GM12878 (cell line): Measurements from ENCODE around the gene PCNX1. TPM values are rescaled to one million over a fixed set of nuclear protein-coding genes. Genes with fewer than 3 reads are reported as not detected.
"Not testable (repeated sequence)": the region's sequence is repeated elsewhere in the genome, so short reads cannot be mapped to it uniquely, and the experiment has no call there.

Source experiments
- ATAC-seq: fragments of 200-7000 bp; cut with Tn5 transposase; 3 replicates; pipeline ENCODE4 v1.9.1; 2020; ENCODE audit warnings: mild to moderate bottlenecking, moderate library complexity
- BruUV-seq: library from RNA; stranded (reverse); fragments of 400-500 nt; replicated peaks from 2 replicates; lab custom pipeline; 2021; lab: Mats Ljungman, UMichigan
- CTCF ChIA-PET: fragments of 300-600 bp; sonication (Branson Sonifier 250); formaldehyde crosslinking; extraction: SDS; loops from one replicate; lab custom pipeline; 2021; ENCODE audit warnings: inconsistent platforms; lab: Yijun Ruan, JAX
- POLR2A ChIA-PET: fragments of 350-600 bp; formaldehyde crosslinking; extraction: SDS; loops from one replicate; lab custom pipeline; 2021; ENCODE audit warnings: inconsistent platforms; lab: Charles Lee
- RAD21 ChIA-PET: fragments of 300-600 bp; sonication (Branson Sonifier 250); formaldehyde crosslinking; loops from one replicate; lab custom pipeline; 2023; ENCODE audit warnings: antibody characterized with exemption; ENCODE audit not compliant: unreplicated experiment; lab: Charles Lee
- SMC1A ChIA-PET: fragments of 300-600 bp; sonication (Branson Sonifier 250); formaldehyde crosslinking; loops from one replicate; lab custom pipeline; 2023; ENCODE audit not compliant: unreplicated experiment, uncharacterized antibody; lab: Charles Lee
- DNase-seq: peaks from one replicate; pipeline ENCODE4 v3.0.0-alpha.2; 2011; ENCODE audit warnings: low read depth, low spot score
- FAIRE-seq: peaks from 3 replicates; lab custom pipeline; 2011; peaks lifted over from hg19 to GRCh38; lab: Jason Lieb, UNC
- H2AFZ ChIP-seq: 2 replicates; pipeline ENCODE4 v1.6.0; 2011; ENCODE audit warnings: low read depth, low read length, control low read depth; ENCODE audit not compliant: control insufficient read depth
- H3K27ac ChIP-seq: 2 replicates; pipeline ENCODE4 v1.5.1; 2011; ENCODE audit warnings: control low read depth; ENCODE audit not compliant: control insufficient read depth, insufficient read depth
- H3K27me3 ChIP-seq, 2 experiments: replicated peaks in 1 of 2; 2 replicates each; pipeline versions ENCODE4 v1.6.0 to v1.6.1; 2011; ENCODE audit warnings: low read length in 1 of 2; ENCODE audit not compliant: control insufficient read depth in 2 of 2, insufficient read depth in 2 of 2
- H3K36me3 ChIP-seq, 2 experiments: 2 replicates each; pipeline ENCODE4 v1.5.1; 2011; ENCODE audit warnings: low read length in 1 of 2; ENCODE audit not compliant: control insufficient read depth in 2 of 2, insufficient read depth in 2 of 2
- H3K4me1 ChIP-seq: 2 replicates; pipeline ENCODE4 v1.6.1; 2011; ENCODE audit warnings: mild to moderate bottlenecking, low read length, moderate library complexity, mixed read lengths; ENCODE audit not compliant: control insufficient read depth, insufficient read depth
- H3K4me2 ChIP-seq: 2 replicates; pipeline ENCODE4 v1.6.0; 2011; ENCODE audit warnings: control low read depth; ENCODE audit not compliant: control insufficient read depth, insufficient read depth
- H3K4me3 ChIP-seq: fragments of 200-600 bp; sonication (generic); 2 replicates; pipeline ENCODE4 v1.5.1; 2016
- H3K79me2 ChIP-seq: 2 replicates; pipeline ENCODE4 v1.6.0; 2011; ENCODE audit warnings: low read length; ENCODE audit not compliant: control insufficient read depth, insufficient read depth
- H3K9ac ChIP-seq: 2 replicates; pipeline ENCODE4 v1.8.0; 2011; ENCODE audit warnings: low read length, control low read depth, mixed read lengths; ENCODE audit not compliant: control insufficient read depth, insufficient read depth
- H3K9me3 ChIP-seq: replicated peaks from 3 replicates; pipeline ENCODE4 v1.5.1; 2011; ENCODE audit warnings: mild to moderate bottlenecking, low read length; ENCODE audit not compliant: control insufficient read depth, insufficient read depth
- H4K20me1 ChIP-seq: 2 replicates; pipeline ENCODE4 v1.6.0; 2011; ENCODE audit not compliant: control insufficient read depth, insufficient read depth
- BMI1 ChIP-seq: fragments of 450-650 bp; IDR thresholded peaks from 2 replicates; pipeline ENCODE4 v1.6.1; 2016; ENCODE audit warnings: mild to moderate bottlenecking, moderate library complexity, borderline replicate concordance
- CBX5 ChIP-seq: sonication (generic); IDR thresholded peaks from 2 replicates; pipeline ENCODE4 v1.6.1; 2016; ENCODE audit warnings: low read depth, moderate library complexity, mild to moderate bottlenecking, inconsistent platforms
- HDGF ChIP-seq: fragments of 450-650 bp; IDR thresholded peaks from 2 replicates; pipeline ENCODE4 v1.6.1; 2016; ENCODE audit warnings: antibody characterized with exemption
- IKZF1 ChIP-seq: fragments of 450-650 bp; conservative IDR thresholded peaks from 2 replicates; pipeline ENCODE4 v1.6.1; 2017; ENCODE audit warnings: antibody characterized with exemption, mild to moderate bottlenecking
- KDM1A ChIP-seq: fragments of 200-600 bp; sonication (generic); IDR thresholded peaks from 2 replicates; pipeline ENCODE4 v1.6.1; 2016; ENCODE audit warnings: borderline replicate concordance
- POU2F2 ChIP-seq: IDR thresholded peaks from 3 replicates; pipeline ENCODE4 v1.6.1; 2011; ENCODE audit warnings: low read depth, mild to moderate bottlenecking, low read length, borderline replicate concordance
- SUZ12 ChIP-seq: fragments of 200-600 bp; sonication (generic); IDR thresholded peaks from one replicate; pipeline ENCODE4 v1.6.1; 2018; ENCODE audit warnings: antibody characterized with exemption, mild to moderate bottlenecking; ENCODE audit not compliant: unreplicated experiment
- WGBS: methylation state at CpG from one replicate; pipeline ENCODE4 v1.1.6; 2016; ENCODE audit warnings: low lambda C conversion rate; ENCODE audit not compliant: insufficient replicate concordance, insufficient coverage; ENCODE audit errors: missing lambda C conversion rate; 5-methylcytosine and 5-hydroxymethylcytosine counted together
- in situ Hi-C: fragments of 300-500 bp; cut with MboI; formaldehyde crosslinking; loops from 9 replicates; pipeline ENCODE4 v1.14.3; 2018; ENCODE audit warnings: mixed read lengths
- intact Hi-C: fragments of 100-400 bp; cut with micrococcal nuclease; formaldehyde crosslinking; loops from one replicate; pipeline ENCODE4 v1.14.2; 2022; ENCODE audit not compliant: unreplicated experiment
- polyA plus RNA-seq, 11 experiments: library from polyadenylated mRNA; depleted of rRNA in 4 of 11; unstranded in 6 of 11; stranded (reverse) in 5 of 11; fragments of >200 nt; fragmentation: Nextera tagmentation in 4 of 11; fragmentation: Illumina TruSeq in 1 of 11; extraction: Ambion mirVana in 4 of 11; extraction: Trizol in 1 of 11; gene quantifications; 1 replicate in 1 of 11; 2 replicates in 10 of 11; pipeline versions ENCODE4 v1.2.1 to v1.2.3, GENCODE V29; 2011 to 2016; ENCODE audit warnings: inconsistent platforms in 2 of 11, missing spikeins in 2 of 11, low read depth in 1 of 11
- total RNA-seq, 4 experiments: library from RNA; depleted of rRNA in 3 of 4; stranded (reverse); fragments of >200 nt in 3 of 4; fragmentation: Illumina TruSeq in 1 of 4; extraction: Trizol in 1 of 4; gene quantifications; 2 replicates each; pipeline versions ENCODE4 v1.2.1 to v1.2.3, GENCODE V29; 2013 to 2021
- TF ChIP-seq, protein P1 (sequence below): fragments of 450-650 bp; IDR thresholded peaks from 2 replicates; pipeline ENCODE4 v1.6.1; 2014; ENCODE audit warnings: mild to moderate bottlenecking
- TF ChIP-seq, protein P2 (sequence below): fragments of 450-650 bp; formaldehyde crosslinking; IDR thresholded peaks from 2 replicates; pipeline ENCODE4 v1.5.0; 2022; ENCODE audit warnings: mild to moderate bottlenecking, missing genetic modification characterization

Gene PCNX1
- total and polyA plus RNA-seq, 10 of the 15 experiments (the other 5 are each of a cell fraction or from before 2014, with no cell fraction given) = 4.6 to 53.9 (median 20.5) TPM

DNA sequence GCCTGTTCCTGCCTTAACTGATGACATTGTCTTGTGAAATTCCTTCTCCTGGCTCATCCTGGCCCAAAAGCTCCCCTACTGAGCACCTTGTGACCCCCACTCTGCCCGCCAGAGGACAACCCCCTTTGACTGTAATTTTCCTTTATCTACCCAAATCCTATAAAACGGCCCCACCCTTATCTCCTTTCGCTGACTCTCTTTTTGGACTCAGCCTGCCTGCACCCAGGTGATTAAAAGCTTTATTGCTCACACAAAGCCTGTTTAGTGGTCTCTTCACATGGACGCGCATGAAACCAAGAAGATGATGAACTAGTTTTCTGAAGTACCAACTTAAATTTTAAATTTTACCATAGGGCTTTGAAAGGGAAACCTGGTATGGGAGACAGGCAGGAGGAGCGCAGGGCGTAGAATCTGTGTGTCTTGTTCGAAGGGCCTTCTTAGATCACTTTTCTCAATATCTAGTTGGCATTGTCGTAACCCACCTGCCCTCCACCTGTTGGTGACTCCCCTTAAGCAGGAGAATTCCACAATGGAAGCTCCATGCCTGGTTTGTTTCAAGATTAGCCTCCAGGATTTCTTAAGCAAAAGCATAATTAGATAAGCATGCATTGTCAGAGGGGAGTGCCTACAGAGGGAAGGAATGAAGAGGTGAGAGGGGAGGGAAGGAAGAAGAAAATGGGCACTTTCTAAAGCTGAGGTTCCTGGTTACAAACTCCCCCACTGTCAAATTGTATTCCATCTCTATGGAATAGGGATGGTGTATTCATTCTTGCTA lies 222.6 kb downstream of the PCNX1 start:
- H3K9ac ChIP-seq, H4K20me1 ChIP-seq, H2AFZ ChIP-seq, DNase-seq, BruUV-seq, H3K4me1 ChIP-seq, H3K27ac ChIP-seq, POLR2A ChIA-PET, H3K27me3 ChIP-seq, H3K9me3 ChIP-seq, H3K36me3 ChIP-seq, FAIRE-seq, intact Hi-C loops, ATAC-seq, H3K4me3 ChIP-seq, H3K79me2 ChIP-seq, H3K4me2 ChIP-seq: not testable (repeated sequence)
- ChIA-PET SMC1A (interaction anchor here (0.9 kb wide), 1 partner anchor 10 kb away, joined by 3 read pairs; no protein-coding TSS in a partner anchor), RAD21 (interaction anchor here (1.0 kb wide), 1 partner anchor 623 kb away, joined by 3 read pairs; no protein-coding TSS in a partner anchor), CTCF (interaction anchor here (0.7 to 1.4 kb wide), 2 partner anchors 623 to 1497 kb away, joined by 3 read pairs; no protein-coding TSS in a partner anchor)
- in situ Hi-C loops = loop anchor here (5.0 to 10.0 kb wide), 2 partner anchors 275 to 622 kb away; no protein-coding TSS in a partner anchor
- WGBS = 85% methylated on average over 9 of the region's 9 CpGs

DNA sequence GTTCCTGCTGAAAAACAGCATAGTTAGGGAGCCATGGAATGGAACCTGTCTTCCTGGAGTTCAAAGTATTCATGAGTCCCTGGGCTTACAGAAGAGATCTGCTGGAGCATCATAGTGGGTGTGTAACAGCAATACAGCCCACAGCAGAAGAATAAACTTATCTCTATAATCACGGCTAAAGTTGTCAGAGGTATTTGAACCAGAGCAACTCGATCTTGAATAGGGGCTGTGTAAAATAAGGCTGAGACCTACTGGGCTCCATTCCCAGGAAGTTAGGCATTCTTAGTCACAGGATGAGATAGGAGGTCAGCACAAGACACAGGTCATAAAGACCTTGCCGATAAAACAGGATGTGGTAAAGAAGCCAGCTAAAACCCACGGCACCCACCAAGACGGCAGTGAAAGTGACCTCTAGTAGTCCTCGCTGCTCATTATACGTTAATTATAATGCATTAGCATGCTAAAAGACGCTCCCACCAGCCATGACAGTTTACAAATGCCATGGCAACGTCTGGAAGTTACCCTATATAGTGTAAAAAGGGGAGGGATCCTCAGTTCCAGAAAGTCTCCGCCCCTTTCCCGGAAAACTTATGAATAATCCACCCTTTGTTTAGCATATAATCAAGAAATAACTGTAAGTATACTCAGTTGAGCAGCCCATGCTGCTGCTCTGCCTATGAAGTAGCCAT lies 223.4 kb downstream of the PCNX1 start:
- no TSS peak for BruUV-seq
- peak overlapping the region; percentile 30; the same call in 1 of the 2 replicates for H3K4me2 ChIP-seq
- ATAC-seq = peak; percentile 97
- H3K4me3 ChIP-seq = no peak overlapping the region
- H3K79me2 ChIP-seq = no peaks in the 10 kb centered on the region
- ChIA-PET RAD21 (interaction anchor here (1.0 kb wide), 1 partner anchor 622 kb away, joined by 3 read pairs; no protein-coding TSS in a partner anchor), CTCF (interaction anchor here (1.4 to 2.2 kb wide), 2 partner anchors 26 to 622 kb away, joined by 3 to 9 read pairs; no protein-coding TSS in a partner anchor), POLR2A (no interaction called here), SMC1A (interaction anchor here (0.9 to 1.1 kb wide), 2 partner anchors 10 to 725 kb away, joined by 3 read pairs; no protein-coding TSS in a partner anchor)
- WGBS = 10% methylated on average over 11 of the region's 11 CpGs
- no peaks in the 10 kb centered on the region for H3K4me1 ChIP-seq
- H3K27me3 ChIP-seq = no peaks in the 10 kb centered on the region
- no peaks in the 10 kb centered on the region for H3K9me3 ChIP-seq
- H2AFZ ChIP-seq = no peak overlapping the region
- no peak overlapping the region for H3K9ac ChIP-seq
- DNase-seq = peak; percentile 20
- intact Hi-C loops = no loop called here
- FAIRE-seq = no peak
- H3K36me3 ChIP-seq = no peaks in the 10 kb centered on the region
- no peak overlapping the region for H3K27ac ChIP-seq
- in situ Hi-C loops = loop anchor here (5.0 to 10.0 kb wide), 2 partner anchors 274 to 622 kb away; no protein-coding TSS in a partner anchor
- H4K20me1 ChIP-seq = no peaks in the 10 kb centered on the region
- peak; percentile 56; the same call in 1 of the 3 replicates for TF ChIP-seq POU2F2
- TF ChIP-seq, protein P1, sequence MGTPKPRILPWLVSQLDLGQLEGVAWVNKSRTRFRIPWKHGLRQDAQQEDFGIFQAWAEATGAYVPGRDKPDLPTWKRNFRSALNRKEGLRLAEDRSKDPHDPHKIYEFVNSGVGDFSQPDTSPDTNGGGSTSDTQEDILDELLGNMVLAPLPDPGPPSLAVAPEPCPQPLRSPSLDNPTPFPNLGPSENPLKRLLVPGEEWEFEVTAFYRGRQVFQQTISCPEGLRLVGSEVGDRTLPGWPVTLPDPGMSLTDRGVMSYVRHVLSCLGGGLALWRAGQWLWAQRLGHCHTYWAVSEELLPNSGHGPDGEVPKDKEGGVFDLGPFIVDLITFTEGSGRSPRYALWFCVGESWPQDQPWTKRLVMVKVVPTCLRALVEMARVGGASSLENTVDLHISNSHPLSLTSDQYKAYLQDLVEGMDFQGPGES = no peak
- TF ChIP-seq IKZF1 = peak; percentile 47; the same call in 1 of the 2 replicates
- TF ChIP-seq SUZ12 = no peak
- no peak for TF ChIP-seq KDM1A
- TF ChIP-seq CBX5 = no peak
- no peak for TF ChIP-seq HDGF
- peak; percentile 36; the same call in 1 of the 2 replicates for TF ChIP-seq BMI1
- TF ChIP-seq, protein P2, sequence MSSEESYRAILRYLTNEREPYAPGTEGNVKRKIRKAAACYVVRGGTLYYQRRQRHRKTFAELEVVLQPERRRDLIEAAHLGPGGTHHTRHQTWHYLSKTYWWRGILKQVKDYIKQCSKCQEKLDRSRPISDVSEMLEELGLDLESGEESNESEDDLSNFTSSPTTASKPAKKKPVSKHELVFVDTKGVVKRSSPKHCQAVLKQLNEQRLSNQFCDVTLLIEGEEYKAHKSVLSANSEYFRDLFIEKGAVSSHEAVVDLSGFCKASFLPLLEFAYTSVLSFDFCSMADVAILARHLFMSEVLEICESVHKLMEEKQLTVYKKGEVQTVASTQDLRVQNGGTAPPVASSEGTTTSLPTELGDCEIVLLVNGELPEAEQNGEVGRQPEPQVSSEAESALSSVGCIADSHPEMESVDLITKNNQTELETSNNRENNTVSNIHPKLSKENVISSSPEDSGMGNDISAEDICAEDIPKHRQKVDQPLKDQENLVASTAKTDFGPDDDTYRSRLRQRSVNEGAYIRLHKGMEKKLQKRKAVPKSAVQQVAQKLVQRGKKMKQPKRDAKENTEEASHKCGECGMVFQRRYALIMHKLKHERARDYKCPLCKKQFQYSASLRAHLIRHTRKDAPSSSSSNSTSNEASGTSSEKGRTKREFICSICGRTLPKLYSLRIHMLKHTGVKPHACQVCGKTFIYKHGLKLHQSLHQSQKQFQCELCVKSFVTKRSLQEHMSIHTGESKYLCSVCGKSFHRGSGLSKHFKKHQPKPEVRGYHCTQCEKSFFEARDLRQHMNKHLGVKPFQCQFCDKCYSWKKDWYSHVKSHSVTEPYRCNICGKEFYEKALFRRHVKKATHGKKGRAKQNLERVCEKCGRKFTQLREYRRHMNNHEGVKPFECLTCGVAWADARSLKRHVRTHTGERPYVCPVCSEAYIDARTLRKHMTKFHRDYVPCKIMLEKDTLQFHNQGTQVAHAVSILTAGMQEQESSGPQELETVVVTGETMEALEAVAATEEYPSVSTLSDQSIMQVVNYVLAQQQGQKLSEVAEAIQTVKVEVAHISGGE (CRISPR knock-in tag) = no peak
